KG1 (cell line): ENCODE data around the gene DNAI7.

Experiments used
- DNase-seq: peaks from one replicate; lab custom pipeline; 2025; lab: John Stamatoyannopoulos, UW

Gene DNAI7

DNA sequence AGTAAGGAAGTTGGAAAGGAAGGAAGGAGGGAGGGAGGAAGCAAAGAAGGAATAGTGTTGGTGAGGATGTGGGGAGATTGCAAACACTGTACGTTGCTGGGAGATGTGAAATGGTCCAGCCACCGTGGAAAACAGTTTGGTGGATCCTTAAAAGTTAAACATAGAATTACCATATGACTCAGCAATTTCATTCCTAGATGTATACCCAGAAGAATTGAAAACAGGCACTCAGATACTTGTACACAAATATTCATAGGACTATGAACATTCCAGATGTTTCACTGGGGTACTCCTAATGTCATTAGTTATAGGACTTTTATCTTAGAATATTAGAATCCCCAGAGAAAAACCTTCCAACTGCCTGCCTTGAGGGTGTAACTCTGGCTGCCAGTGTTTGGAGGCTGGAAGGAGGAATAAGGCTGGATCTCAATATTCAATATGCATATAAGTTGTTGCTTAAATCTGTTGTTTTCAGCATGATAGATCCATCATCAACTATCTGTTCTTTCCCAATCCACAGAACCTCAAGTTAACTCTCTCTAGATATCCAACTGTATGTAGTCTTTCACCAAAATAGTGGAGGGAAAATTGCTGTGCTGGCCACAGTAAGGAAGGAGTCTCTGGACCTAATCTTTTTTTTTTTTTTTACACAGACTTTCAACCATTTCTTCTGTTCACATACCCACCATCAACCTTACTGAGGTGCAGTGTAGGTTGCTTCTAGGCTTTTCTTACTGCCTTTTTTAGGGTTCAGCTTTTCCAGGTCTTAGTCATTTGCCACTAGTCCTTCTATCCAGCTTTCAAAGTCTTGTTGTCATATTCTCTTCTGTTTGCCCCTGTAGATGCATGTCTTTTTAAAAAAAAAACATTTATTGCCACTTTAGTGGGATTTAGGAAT lies 94.5 kb downstream of the DNAI7 start:
- DNase-seq = no peak

DNA sequence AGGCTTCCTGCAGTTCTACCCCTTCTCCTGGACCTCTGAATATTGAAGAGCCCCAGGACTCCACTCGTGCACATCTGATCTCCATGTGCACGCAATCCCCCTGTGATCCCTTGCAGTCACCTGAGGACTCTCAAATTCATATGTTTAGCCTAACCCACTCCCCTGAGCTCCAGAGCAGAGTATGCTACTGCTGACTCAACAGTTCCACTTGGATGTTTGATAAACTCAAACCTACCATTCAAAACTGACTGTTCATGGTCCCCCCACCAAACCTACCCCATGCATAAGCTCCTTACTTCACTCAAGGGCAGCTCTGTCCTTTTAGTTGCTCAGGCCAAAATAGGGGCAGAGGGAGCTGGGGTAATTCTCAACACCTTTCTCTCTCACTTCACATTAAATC lies 96.0 kb downstream of the DNAI7 start:
- DNase-seq = no peak

DNA sequence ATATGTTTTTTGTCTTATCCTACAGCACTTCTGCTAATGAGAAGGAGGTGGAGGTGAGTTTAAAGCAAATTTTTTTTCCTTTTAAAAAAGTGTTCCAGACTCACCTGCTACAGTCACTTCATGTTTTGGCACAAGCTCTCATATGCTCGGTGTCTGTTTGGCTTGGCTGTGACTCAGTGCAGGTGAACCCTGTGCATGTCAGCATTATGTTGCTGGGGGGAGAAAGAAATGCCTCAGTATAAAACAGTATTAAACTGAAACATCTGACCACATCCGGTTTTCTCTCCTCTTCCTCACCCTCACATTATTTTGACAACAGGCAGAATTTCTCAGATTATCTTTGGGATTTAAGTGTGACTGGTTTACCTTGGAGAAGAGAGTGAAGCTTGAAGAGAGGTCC lies 105.2 kb downstream of the DNAI7 start:
- no peak for DNase-seq

DNA sequence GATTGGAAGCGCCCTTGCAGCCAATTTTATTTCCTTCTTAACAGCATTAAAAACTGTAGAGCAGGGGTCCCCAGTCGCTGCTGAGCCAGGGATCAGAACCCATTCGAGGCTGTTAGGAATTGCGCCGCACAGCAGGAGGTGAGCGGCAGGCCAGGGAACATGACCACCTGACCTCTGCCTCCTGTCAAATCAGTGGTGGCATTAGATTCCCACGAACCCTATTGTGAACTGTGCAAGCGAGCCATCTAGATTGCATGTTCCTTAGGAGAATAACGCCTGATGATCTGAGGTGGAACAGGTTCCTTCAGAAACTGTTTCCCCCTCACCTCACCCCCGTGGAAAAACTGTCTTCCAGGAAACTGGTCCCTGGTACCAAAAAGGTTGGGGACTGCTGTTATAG lies 107.4 kb downstream of the DNAI7 start:
- DNase-seq = no peak

DNA sequence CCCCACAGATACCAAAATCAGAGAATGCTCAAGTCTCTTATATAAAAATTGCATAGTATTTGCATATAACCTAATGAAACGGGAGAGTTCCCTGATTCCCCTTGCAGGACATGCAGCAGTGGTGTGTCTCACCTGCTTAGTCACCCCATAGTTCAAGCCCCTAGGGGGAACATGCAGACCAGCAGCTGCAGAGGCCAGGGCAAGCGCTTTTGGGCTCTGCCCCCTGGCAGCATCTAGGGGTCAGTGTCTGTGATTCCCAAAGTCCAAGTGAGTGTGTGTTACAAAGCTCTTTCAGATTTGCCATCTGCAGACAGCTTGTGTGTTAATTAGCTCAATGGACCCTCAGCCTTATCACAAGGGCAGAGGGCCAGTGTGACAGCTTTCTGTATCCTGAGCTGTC lies 110.1 kb downstream of the DNAI7 start:
- DNase-seq = no peak

DNA sequence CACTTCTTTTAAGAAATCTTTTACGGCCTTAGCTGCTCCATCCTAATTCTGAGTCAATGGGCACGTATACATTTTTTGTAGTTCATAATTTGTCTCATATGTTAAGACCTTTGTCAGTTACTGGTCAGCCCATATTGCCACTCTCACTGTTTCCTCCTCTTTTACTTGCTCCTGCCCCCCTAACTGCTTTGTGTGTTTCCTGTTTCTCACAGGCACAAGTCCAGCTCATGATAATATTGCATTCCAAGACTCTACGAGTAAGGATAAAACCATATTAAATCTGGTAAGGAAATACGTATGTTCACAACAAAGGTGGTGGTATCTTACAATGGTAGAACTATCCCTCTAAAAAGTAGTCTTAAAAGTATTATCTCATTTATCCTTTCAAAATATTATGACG lies 111.7 kb downstream of the DNAI7 start:
- DNase-seq = no peak

DNA sequence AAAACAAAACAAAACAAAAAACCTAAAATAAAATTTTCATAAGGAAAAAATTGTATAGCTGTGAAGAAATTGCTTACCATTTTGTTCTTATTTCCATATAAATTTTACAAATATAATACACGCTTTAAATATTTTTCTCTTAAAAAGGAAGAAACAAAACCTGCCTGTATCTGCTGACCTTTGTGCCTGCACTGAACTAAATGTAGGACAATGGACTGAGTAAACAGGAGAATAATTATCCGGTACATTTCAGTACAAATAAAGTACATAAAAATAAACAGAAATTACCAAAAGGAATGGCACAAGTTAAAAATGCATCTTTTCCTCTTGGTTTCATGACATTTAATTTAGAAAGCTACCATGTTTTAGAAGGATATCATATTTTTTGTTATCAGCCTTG lies 112.3 kb downstream of the DNAI7 start:
- no peak for DNase-seq

DNA sequence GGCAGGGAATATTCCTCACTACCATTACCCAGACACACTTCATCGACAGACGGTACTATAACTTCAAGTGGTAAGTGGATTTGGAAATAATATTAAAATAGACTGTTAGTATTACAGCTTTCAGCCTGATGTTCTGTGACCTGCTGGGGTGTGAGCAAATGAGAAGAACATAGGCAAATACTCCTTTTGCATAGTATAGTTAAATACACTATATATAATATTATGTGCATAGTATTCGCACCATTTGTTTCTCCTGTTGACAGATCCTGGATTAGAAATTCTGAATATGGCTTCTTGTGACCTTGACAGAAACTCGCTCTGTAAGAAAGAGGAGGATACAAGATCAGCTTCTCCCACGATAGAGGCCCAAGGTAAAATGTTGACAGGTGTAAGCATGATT lies 115.6 kb downstream of the DNAI7 start:
- DNase-seq = no peak

DNA sequence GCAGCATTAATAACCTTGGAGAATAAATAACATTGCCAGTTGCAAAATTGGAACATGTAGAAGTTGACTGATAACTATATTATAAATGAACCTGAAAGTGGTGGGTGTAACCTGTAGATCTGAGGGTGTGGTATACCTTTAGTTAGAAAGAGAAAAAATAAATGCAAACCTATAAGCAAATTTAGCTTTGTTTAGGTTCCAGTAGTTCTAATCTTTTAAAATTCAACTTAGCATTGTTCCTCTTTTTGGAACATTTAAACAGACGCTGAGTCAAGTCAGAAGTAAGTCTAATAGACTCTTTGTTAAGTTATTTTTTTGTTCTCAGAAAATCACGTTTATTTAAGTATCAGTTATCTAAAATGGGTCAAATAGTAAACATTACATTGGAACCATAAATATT lies 120.0 kb downstream of the DNAI7 start:
- DNase-seq = no peak

DNA sequence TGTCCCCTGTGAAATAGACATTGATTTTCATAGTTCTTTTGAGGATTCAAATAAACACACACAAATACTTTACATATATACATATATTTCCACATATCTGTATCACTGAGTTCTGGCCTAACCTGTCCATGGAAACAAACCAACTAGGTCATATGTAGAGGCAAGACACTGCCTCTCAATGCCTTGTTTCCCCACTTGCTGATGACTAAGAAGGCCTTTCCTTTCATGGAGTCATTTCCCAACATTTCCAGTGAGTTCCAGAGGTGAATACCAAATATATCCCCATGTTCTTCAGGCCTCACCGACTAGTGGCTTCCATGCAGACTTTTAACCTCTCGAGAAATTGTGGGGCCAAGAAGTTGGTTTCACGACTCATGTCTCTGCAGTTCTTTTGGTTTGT lies 120.8 kb downstream of the DNAI7 start:
- no peak for DNase-seq

DNA sequence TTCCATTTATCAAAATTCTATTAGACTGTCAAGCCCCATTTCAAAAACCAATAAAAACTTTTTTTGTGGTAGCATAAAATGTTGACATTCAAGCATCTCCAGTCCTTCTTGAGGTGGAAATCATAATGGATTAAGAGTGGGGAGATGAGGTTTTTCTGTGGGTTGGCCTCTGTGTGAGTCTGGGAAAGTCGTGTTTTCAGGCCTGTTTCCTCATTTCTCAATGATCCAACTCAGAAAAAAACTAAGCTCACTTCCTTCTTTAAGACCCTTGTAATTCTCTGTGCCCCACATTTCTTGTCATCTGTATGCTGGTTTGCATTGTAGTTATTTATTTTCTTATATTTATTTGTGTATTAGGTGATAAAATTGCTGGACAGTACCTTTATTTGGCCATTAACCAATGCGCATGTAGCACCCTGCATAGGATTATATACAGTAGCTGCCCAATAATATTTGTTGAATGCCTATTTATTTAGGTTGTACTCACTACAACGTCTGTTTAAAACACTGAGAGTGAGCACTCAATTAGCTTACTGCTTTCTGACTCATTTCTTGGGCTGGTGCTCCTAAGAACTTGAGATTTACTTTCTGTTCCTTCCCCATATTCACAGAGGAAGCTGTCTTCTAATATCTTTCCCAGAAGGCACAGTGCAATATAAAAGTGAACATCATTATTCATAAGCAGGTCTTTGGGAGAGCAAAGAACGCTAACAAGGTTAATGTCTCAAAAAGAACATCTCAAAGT lies 121.9 kb downstream of the DNAI7 start:
- no peak for DNase-seq

DNA sequence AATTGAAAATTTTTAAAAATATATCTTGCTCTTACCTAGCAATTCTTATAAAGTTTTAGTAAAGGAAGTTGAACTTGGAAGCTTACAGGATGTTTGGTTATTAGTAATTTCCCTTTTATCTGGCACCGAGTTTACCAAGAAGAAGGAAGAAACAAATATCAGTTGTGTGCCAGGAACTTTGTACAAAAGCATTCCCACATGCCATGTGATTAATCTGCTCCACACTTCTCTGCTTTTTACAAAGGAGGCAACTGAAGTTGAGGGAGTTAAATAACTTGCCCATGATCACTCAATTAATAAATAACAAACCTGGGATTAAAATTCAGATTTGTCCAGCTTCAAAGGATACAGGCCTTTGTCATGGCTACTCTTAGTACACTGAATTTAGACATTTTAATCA lies 123.6 kb downstream of the DNAI7 start:
- no peak for DNase-seq

DNA sequence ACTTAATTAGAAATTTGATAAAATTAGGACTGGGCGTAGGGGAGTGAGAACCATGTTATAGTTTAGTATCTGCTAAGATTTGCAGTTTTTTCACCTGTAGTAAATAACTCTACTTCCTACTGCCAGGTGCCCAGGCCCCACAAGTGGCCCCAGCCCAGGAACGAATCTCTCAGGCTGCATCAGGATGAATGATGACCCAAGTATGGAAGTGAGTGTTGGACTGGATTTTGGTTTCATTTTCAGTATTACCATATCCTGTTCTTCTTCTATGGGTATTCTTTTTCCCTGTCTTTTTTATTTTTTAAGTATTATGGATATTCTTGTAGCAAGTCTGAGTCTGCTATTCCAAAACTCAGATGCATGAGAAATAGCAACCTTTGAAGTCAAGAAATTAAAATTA lies 125.7 kb downstream of the DNAI7 start:
- no peak for DNase-seq

DNA sequence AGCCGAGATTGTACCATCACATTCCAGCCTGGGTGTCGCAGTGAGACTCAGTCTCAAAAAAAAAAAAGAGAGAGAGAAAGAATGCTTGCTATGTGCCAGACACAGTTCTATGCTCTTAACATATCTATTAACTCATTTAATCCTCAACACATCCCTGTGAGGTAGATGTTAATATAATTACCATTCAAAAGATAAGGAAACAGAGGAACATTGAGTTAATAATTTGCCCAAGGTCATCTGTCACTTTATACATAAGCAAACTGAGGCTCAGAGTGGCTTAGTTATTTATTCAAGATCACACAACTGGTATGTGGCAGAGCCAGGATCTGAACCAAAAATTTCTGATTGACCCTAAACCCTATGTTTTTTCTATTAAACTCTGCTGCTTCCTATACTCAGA lies 129.9 kb downstream of the DNAI7 start:
- no peak for DNase-seq

DNA sequence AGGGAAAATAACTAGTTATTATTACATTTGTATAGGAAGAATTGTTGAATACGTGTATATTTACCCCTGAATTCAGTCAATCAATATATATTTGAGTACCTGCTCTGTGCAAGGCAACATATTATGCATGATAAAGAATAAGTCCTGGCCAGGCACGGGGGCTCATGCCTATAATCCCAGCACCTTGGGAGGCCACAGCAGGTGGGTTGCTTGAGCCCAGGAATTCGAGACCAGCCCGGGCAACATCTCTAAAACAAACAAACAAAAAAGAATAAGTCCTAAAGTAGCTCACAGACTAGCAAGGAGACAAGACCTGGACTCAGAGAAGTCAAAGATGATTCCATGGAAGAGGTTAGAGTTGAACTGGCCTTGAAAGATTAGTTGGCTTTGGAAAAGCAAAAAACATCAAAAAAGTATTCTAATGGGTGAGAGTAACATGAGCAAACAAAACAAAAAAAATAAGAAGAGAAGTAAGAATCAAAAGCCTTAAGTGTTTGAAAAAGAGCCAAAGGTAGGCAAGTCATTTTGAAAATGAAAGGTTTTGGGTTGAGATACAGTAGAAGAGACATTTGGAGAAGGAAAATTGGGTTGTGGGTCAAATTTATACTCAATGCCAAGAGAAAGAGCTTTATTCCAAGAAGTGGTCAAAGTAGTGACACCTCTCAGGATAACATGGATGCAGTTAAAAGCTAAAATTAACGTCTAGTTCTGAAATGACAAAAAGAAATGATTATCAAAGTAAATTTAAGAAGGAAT lies 130.9 kb downstream of the DNAI7 start:
- no peak for DNase-seq

DNA sequence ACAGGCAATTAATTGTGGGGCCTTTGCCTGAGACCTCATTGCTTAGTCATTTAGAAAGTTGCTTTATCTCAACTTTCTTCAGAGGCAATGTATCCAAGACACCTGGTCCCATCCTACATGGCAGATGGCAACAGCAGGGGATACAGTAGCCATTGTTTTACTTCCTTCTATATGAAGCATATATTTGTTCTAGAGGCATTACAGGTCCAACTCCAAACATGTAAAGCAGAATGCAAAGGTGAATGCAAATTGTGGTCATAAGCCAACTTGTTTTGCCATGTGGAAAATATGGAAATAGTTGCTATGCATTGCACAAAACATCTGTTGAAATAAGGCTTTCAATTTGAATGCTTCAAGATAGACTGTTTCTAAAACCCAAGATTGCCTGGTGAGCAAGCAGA lies 136.3 kb downstream of the DNAI7 start:
- DNase-seq = no peak
